H1 (cell line): ENCODE results near the gene KLF7. TPM values are rescaled to one million over a fixed set of nuclear protein-coding genes. Genes with fewer than 3 reads are reported as not detected.

Experiments
- CTCF ChIA-PET: fragments of 300-600 bp; sonication (Branson Sonifier 250); formaldehyde crosslinking; loops from one replicate; lab custom pipeline; 2021; ENCODE audit not compliant: partially characterized antibody; lab: Charles Lee
- POLR2A ChIA-PET: fragments of 300-600 bp; sonication (Branson Sonifier 250); formaldehyde crosslinking; loops from one replicate; lab custom pipeline; 2021; ENCODE audit warnings: inconsistent platforms; ENCODE audit not compliant: partially characterized antibody; lab: Charles Lee
- DNase-seq, 2 experiments: peaks; one replicate each; pipeline versions ENCODE4 v3.0.0 to v3.0.0-alpha.2; 2010 to 2022; ENCODE audit warnings: low spot score in 2 of 2, low read depth in 1 of 2, mixed read lengths in 1 of 2
- FAIRE-seq: peaks from 2 replicates; lab custom pipeline; 2011; peaks lifted over from hg19 to GRCh38; lab: Jason Lieb, UNC
- H2AFZ ChIP-seq: 2 replicates; pipeline ENCODE4 v1.8.1; 2012; ENCODE audit warnings: low read length, inconsistent platforms
- H2AK5ac ChIP-seq: 2 replicates; pipeline ENCODE4 v1.6.1; 2013; ENCODE audit warnings: low read depth, low read length
- H2BK120ac ChIP-seq: replicated peaks from 2 replicates; pipeline ENCODE3; 2013; ENCODE audit warnings: low read depth, low read length, inconsistent platforms
- H2BK12ac ChIP-seq: 2 replicates; pipeline ENCODE4 v1.6.1; 2013; ENCODE audit warnings: low read depth, low read length
- H2BK15ac ChIP-seq: 2 replicates; pipeline ENCODE4 v1.6.1; 2013; ENCODE audit warnings: low read length
- H2BK20ac ChIP-seq: 2 replicates; pipeline ENCODE4 v1.6.1; 2013; ENCODE audit warnings: low read length
- H2BK5ac ChIP-seq: 2 replicates; pipeline ENCODE4 v1.6.1; 2013; ENCODE audit warnings: low read depth, low read length
- H3K14ac ChIP-seq: 2 replicates; pipeline ENCODE4 v1.6.1; 2013; ENCODE audit warnings: inconsistent platforms; ENCODE audit not compliant: insufficient read length
- H3K18ac ChIP-seq: 2 replicates; pipeline ENCODE4 v1.6.1; 2013; ENCODE audit warnings: low read length; ENCODE audit errors: extremely low read depth
- H3K23ac ChIP-seq: 2 replicates; pipeline ENCODE4 v1.6.1; 2013; ENCODE audit warnings: inconsistent platforms; ENCODE audit not compliant: insufficient read length
- H3K23me2 ChIP-seq: 2 replicates; pipeline ENCODE4 v1.6.1; 2013; ENCODE audit warnings: low read depth, low read length
- H3K27ac ChIP-seq: 2 replicates; pipeline ENCODE4 v1.6.1; 2011; ENCODE audit warnings: low read depth, low read length, inconsistent platforms
- H3K27me3 ChIP-seq, 4 experiments: replicated peaks in 1 of 4; 1 replicate in 1 of 4; 2 replicates in 3 of 4; pipeline versions ENCODE4 v1.6.1 to v1.8.1; 2011 to 2013; ENCODE audit warnings: low read length in 3 of 4, mild to moderate bottlenecking in 3 of 4, inconsistent platforms in 2 of 4, mixed read lengths in 2 of 4, moderate library complexity in 1 of 4; ENCODE audit not compliant: control insufficient read depth in 3 of 4, insufficient read depth in 3 of 4; ENCODE audit errors: extremely low read depth in 1 of 4
- H3K36me3 ChIP-seq, 4 experiments: 2 replicates each; pipeline versions ENCODE4 v1.6.1 to v1.8.1; 2011 to 2013; ENCODE audit warnings: mild to moderate bottlenecking in 4 of 4, low read length in 3 of 4, moderate library complexity in 2 of 4, control low read depth in 1 of 4, inconsistent platforms in 1 of 4; ENCODE audit not compliant: insufficient read depth in 4 of 4, control insufficient read depth in 2 of 4
- H3K4ac ChIP-seq: replicated peaks from 2 replicates; pipeline ENCODE3; 2013; ENCODE audit warnings: low read length, low read depth, mixed read lengths, inconsistent platforms; ENCODE audit not compliant: insufficient read length
- H3K4me1 ChIP-seq, 4 experiments: replicated peaks in 1 of 4; 1 replicate in 1 of 4; 2 replicates in 3 of 4; pipeline versions ENCODE4 v1.6.1 to v1.8.1; 2011 to 2013; ENCODE audit warnings: low read length in 3 of 4, inconsistent platforms in 2 of 4, mixed read lengths in 1 of 4; ENCODE audit not compliant: insufficient read depth in 4 of 4, control insufficient read depth in 3 of 4
- H3K4me2 ChIP-seq, 2 experiments: 2 replicates each; pipeline versions ENCODE4 v1.6.1 to v1.8.1; 2011 to 2013; ENCODE audit warnings: low read depth in 2 of 2, low read length in 2 of 2, control low read depth in 1 of 2, inconsistent platforms in 1 of 2, mild to moderate bottlenecking in 1 of 2; ENCODE audit not compliant: insufficient read depth in 1 of 2
- H3K4me3 ChIP-seq, 4 experiments: fragments of 200-600, 300-600 bp in 1 of 4; sonication (generic), shearing (Covaris generic), sonication (Bioruptor Twin) in 1 of 4; 2 replicates each; pipeline versions ENCODE4 v1.5.1 to v1.8.1; 2011 to 2016; ENCODE audit warnings: low read length in 4 of 4, low read depth in 3 of 4, control low read depth in 2 of 4, inconsistent platforms in 2 of 4, mild to moderate bottlenecking in 2 of 4, mixed read lengths in 1 of 4, moderate library complexity in 1 of 4; ENCODE audit not compliant: insufficient read depth in 2 of 4; ENCODE audit errors: extremely low read depth in 1 of 4
- H3K56ac ChIP-seq: replicated peaks from 2 replicates; pipeline ENCODE3; 2013; ENCODE audit warnings: low read depth, mild to moderate bottlenecking, mixed read lengths, low read length, inconsistent platforms; ENCODE audit not compliant: insufficient read length
- H3K79me1 ChIP-seq: 2 replicates; pipeline ENCODE4 v1.6.1; 2013; ENCODE audit warnings: low read depth, low read length, control low read depth
- H3K79me2 ChIP-seq, 2 experiments: 2 replicates each; pipeline versions ENCODE4 v1.6.1 to v1.8.1; 2012 to 2013; ENCODE audit warnings: low read length in 2 of 2, mild to moderate bottlenecking in 2 of 2, inconsistent platforms in 1 of 2; ENCODE audit not compliant: insufficient read depth in 2 of 2, control insufficient read depth in 1 of 2
- H3K9ac ChIP-seq, 4 experiments: replicated peaks in 1 of 4; 1 replicate in 1 of 4; 2 replicates in 3 of 4; pipeline versions ENCODE4 v1.6.1 to v1.8.1; 2011 to 2013; ENCODE audit warnings: low read depth in 3 of 4, low read length in 3 of 4, control low read depth in 2 of 4, mild to moderate bottlenecking in 2 of 4, moderate library complexity in 2 of 4, inconsistent platforms in 1 of 4; ENCODE audit errors: extremely low read depth in 1 of 4
- H3K9me3 ChIP-seq, 2 experiments: 2 replicates each; pipeline versions ENCODE4 v1.6.1 to v1.8.1; 2012 to 2013; ENCODE audit warnings: mild to moderate bottlenecking in 2 of 2, moderate library complexity in 2 of 2, control low read depth in 1 of 2, inconsistent platforms in 1 of 2, low read depth in 1 of 2, low read length in 1 of 2, mixed read lengths in 1 of 2; ENCODE audit not compliant: insufficient read depth in 2 of 2
- H4K20me1 ChIP-seq, 2 experiments: replicated peaks in 1 of 2; 2 replicates each; pipeline versions ENCODE3 to v1.8.1; 2011 to 2013; ENCODE audit warnings: inconsistent platforms in 2 of 2, low read length in 2 of 2, mild to moderate bottlenecking in 1 of 2; ENCODE audit not compliant: insufficient read depth in 2 of 2, control insufficient read depth in 1 of 2
- H4K5ac ChIP-seq: 2 replicates; pipeline ENCODE4 v1.6.1; 2013; ENCODE audit warnings: low read length, low read depth, mixed read lengths, inconsistent platforms; ENCODE audit not compliant: insufficient read length
- H4K8ac ChIP-seq: 2 replicates; pipeline ENCODE4 v1.8.0; 2013; ENCODE audit warnings: mild to moderate bottlenecking, moderate library complexity, low read length, inconsistent platforms; ENCODE audit not compliant: insufficient read depth; ENCODE audit errors: extremely low read depth
- H4K91ac ChIP-seq: replicated peaks from 2 replicates; pipeline ENCODE3; 2013; ENCODE audit warnings: low read length, mixed read lengths, inconsistent platforms; ENCODE audit not compliant: insufficient read length
- HDAC2 ChIP-seq, 2 experiments: fragments of 300-600 bp in 1 of 2; sonication (generic) in 1 of 2; IDR thresholded peaks; 2 replicates each; pipeline ENCODE4 v1.6.1; 2011 to 2012; ENCODE audit warnings: low read depth in 2 of 2, low read length in 2 of 2, mild to moderate bottlenecking in 2 of 2, moderate library complexity in 2 of 2, borderline replicate concordance in 1 of 2, inconsistent platforms in 1 of 2
- RAD21 ChIP-seq, 2 experiments: IDR thresholded peaks in 1 of 2; conservative IDR thresholded peaks in 1 of 2; 2 replicates each; pipeline ENCODE4 v1.6.1; 2011; ENCODE audit warnings: low read depth in 2 of 2, low read length in 2 of 2, improper control_type of control experiment in 1 of 2, inconsistent platforms in 1 of 2, mild to moderate bottlenecking in 1 of 2, moderate library complexity in 1 of 2
- WGBS, 2 experiments: shearing (Covaris generic) in 1 of 2; methylation state at CpG; one replicate each; pipeline versions ENCODE4 v1.1.6 to v1.1.7; 2013 to 2015; ENCODE audit warnings: low lambda C conversion rate in 2 of 2, mixed read lengths in 2 of 2, inconsistent platforms in 1 of 2, low coverage in 1 of 2, missing lambda C conversion rate in 1 of 2; ENCODE audit not compliant: insufficient replicate concordance in 2 of 2, insufficient coverage in 1 of 2, insufficient read length in 1 of 2; ENCODE audit errors: extremely low coverage in 1 of 2, missing lambda C conversion rate in 1 of 2; 5-methylcytosine and 5-hydroxymethylcytosine counted together
- polyA plus RNA-seq, 7 experiments: library from polyadenylated mRNA; depleted of rRNA in 3 of 7; stranded (reverse) in 5 of 7; unstranded in 2 of 7; fragments of >200 nt in 5 of 7; fragments of 200-250 nt in 2 of 7; gene quantifications; 1 replicate in 5 of 7; 2 replicates in 1 of 7; 4 replicates in 1 of 7; pipeline versions ENCODE4 v1.2.1 to v1.2.3, GENCODE V29; 2011 to 2013; ENCODE audit warnings: missing spikeins in 2 of 7, mixed read lengths in 2 of 7
- total RNA-seq: library from RNA; stranded (reverse); fragmentation: NEBNext Ultra II Directional; extraction: Animal tissue kit (Norgen Biotek cat#: 25700); gene quantifications from 2 replicates; pipeline ENCODE4 v1.2.1, GENCODE V29; 2021
- TF ChIP-seq, protein P1 (sequence below), 3 experiments: IDR thresholded peaks; 1 replicate in 2 of 3; 2 replicates in 1 of 3; pipeline versions ENCODE4 v1.5.1 to v1.6.1; 2011; ENCODE audit warnings: low read length in 3 of 3, mild to moderate bottlenecking in 3 of 3, inconsistent platforms in 2 of 3, low read depth in 1 of 3, moderate library complexity in 1 of 3; ENCODE audit not compliant: insufficient read depth in 1 of 3; ENCODE audit errors: control extremely low read depth in 1 of 3

The KLF7 gene
- total and polyA plus RNA-seq, 2 of the 8 experiments (the other 6 are each of a cell fraction or from before 2014, with no cell fraction given): 9.6 to 23.3 TPM

- 100% methylated on average over 3 of the region's 3 CpGs; no CpG with 5 or more reads in 1 of the 2 experiments for WGBS, 2 experiments
- H3K9ac ChIP-seq: no peak overlapping the region
- no peak overlapping the region for H3K4me3 ChIP-seq
- ChIA-PET CTCF (interaction anchor here (0.5 to 2.2 kb wide), 22 partner anchors 8 to 586 kb away, joined by 3 to 13 read pairs (median 3); no protein-coding TSS in a partner anchor), POLR2A (interaction anchor here (0.7 to 3.5 kb wide), 6 partner anchors 9 to 37 kb away, joined by 3 to 12 read pairs (median 4); partner anchors contain the start of gene KLF7)
- TF ChIP-seq, protein P1, sequence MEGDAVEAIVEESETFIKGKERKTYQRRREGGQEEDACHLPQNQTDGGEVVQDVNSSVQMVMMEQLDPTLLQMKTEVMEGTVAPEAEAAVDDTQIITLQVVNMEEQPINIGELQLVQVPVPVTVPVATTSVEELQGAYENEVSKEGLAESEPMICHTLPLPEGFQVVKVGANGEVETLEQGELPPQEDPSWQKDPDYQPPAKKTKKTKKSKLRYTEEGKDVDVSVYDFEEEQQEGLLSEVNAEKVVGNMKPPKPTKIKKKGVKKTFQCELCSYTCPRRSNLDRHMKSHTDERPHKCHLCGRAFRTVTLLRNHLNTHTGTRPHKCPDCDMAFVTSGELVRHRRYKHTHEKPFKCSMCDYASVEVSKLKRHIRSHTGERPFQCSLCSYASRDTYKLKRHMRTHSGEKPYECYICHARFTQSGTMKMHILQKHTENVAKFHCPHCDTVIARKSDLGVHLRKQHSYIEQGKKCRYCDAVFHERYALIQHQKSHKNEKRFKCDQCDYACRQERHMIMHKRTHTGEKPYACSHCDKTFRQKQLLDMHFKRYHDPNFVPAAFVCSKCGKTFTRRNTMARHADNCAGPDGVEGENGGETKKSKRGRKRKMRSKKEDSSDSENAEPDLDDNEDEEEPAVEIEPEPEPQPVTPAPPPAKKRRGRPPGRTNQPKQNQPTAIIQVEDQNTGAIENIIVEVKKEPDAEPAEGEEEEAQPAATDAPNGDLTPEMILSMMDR (IDR thresholded peaks at IDR 0.05; ENCODE audit: control extremely low read depth in 1 of 3, insufficient read depth in 1 of 3, low read depth in 1 of 3, low read length in 3 of 3): peak in 2 of 3 experiments; percentile 20 to 21; a peak in 2 of 4 replicates
- TF ChIP-seq HDAC2 (IDR thresholded peaks at IDR 0.05; ENCODE audit: borderline replicate concordance in 1 of 2, low read depth in 2 of 2, low read length in 2 of 2) (no peak), RAD21 (IDR thresholded peaks at IDR 0.05 in 1 of 2, conservative IDR thresholded peaks at IDR 0.05 in 1 of 2; ENCODE audit: low read depth in 2 of 2, low read length in 2 of 2) (peak; percentile 40 to 53)
- H3K4ac ChIP-seq: no peak overlapping the region
- H2AFZ ChIP-seq: no peak overlapping the region
- H4K20me1 ChIP-seq: peaks cover 0 to 2% of the 10 kb centered on the region in 2 experiments
- no peak overlapping the region for H4K8ac ChIP-seq
- no peaks in the 10 kb centered on the region for H3K27me3 ChIP-seq
- H3K14ac ChIP-seq: no peak overlapping the region
- no peak overlapping the region for H4K5ac ChIP-seq
- no peak overlapping the region for H4K91ac ChIP-seq
- no peak overlapping the region for H2BK5ac ChIP-seq
- H3K18ac ChIP-seq: 0 out of 2 replicates have a peak overlapping the region, but pooled peaks have one; percentile 14
- H2BK12ac ChIP-seq: no peak overlapping the region
- H3K23ac ChIP-seq: no peak overlapping the region
- peaks cover 3% of the 10 kb centered on the region; the same call in 1 of the 2 replicates for H3K79me1 ChIP-seq
- H3K56ac ChIP-seq: no peak overlapping the region
- no peak for FAIRE-seq
- no peak overlapping the region for H3K27ac ChIP-seq
- peaks cover 3 to 14% (median 8%) of the 10 kb centered on the region in 4 experiments; a peak in 5 of 7 replicates for H3K4me1 ChIP-seq
- H3K23me2 ChIP-seq: no peaks in the 10 kb centered on the region
- H2BK20ac ChIP-seq: 0 out of 2 replicates have a peak overlapping the region, but pooled peaks have one; percentile 28
- H3K4me2 ChIP-seq: no peak overlapping the region
- peak in 1 of 2 experiments; percentile 37 for DNase-seq
- no peak overlapping the region for H2BK120ac ChIP-seq
- H3K9me3 ChIP-seq: no peaks in the 10 kb centered on the region
- H2BK15ac ChIP-seq: peak overlapping the region; percentile 47; the same call in 1 of the 2 replicates
- H3K79me2 ChIP-seq: peaks cover 0 to 50% of the 10 kb centered on the region in 2 experiments; a peak in 3 of 4 replicates
- peaks cover 0 to 4% (median 0%) of the 10 kb centered on the region in 4 experiments; a peak in 2 of 8 replicates for H3K36me3 ChIP-seq
- H2AK5ac ChIP-seq: no peak overlapping the region
Observed at GRCh38 chr2:207142461-207142860, 23.3 kb downstream of the KLF7 start.
